Spinal cord (tissue), 10 donors: ENCODE data around the gene STIP1. TPM values are rescaled to one million over a fixed set of nuclear protein-coding genes. Genes with fewer than 3 reads are reported as not detected.
"Not testable (repeated sequence)": the region's sequence is repeated elsewhere in the genome, so short reads cannot be mapped to it uniquely, and the experiment has no call there.

ENCODE experiments used
- DNase-seq, 6 donors: peaks; one replicate each; pipeline versions ENCODE4 v3.0.0 to v3.0.0-alpha.2; 2013 to 2015; ENCODE audit warnings: low spot score in 6 of 6, low read depth in 4 of 6
- H3K27ac ChIP-seq: one replicate; pipeline ENCODE4 v1.5.1; 2013; ENCODE audit warnings: low read depth, low read length, control low read depth
- H3K27me3 ChIP-seq: one replicate; pipeline ENCODE4 v1.6.1; 2013; ENCODE audit warnings: low read length; ENCODE audit not compliant: control insufficient read depth, insufficient read depth
- H3K36me3 ChIP-seq: one replicate; pipeline ENCODE4 v1.6.1; 2013; ENCODE audit warnings: low read length; ENCODE audit not compliant: control insufficient read depth, insufficient read depth
- H3K4me1 ChIP-seq: one replicate; pipeline ENCODE4 v1.6.1; 2013; ENCODE audit warnings: low read length; ENCODE audit not compliant: control insufficient read depth, insufficient read depth
- H3K4me3 ChIP-seq: one replicate; pipeline ENCODE4 v1.5.1; 2013; ENCODE audit warnings: low read depth, low read length, control low read depth
- H3K9me3 ChIP-seq: one replicate; pipeline ENCODE4 v1.6.1; 2013; ENCODE audit warnings: low read length; ENCODE audit not compliant: control insufficient read depth, insufficient read depth
- WGBS: methylation state at CpG from one replicate; pipeline ENCODE4 v1.1.5; 2013; ENCODE audit warnings: missing lambda C conversion rate; ENCODE audit not compliant: insufficient coverage; 5-methylcytosine and 5-hydroxymethylcytosine counted together
- polyA plus RNA-seq, 2 donors: library from polyadenylated mRNA; unstranded; fragments of 120-200 nt; gene quantifications; one replicate each; pipeline ENCODE4 v1.2.1, GENCODE V29; 2013; ENCODE audit not compliant: insufficient read length in 2 of 2
- total RNA-seq, 2 donors: library from RNA; depleted of rRNA in 1 of 2; stranded (reverse); fragments of 120-200 nt in 1 of 2; fragments of >200 nt in 1 of 2; gene quantifications; one replicate each; pipeline versions ENCODE4 v1.2.3 to v1.2.4, GENCODE V29; 2013 to 2014
- donor health status: healthy.

Gene STIP1
- total and polyA plus RNA-seq, 4 donors, result 99.0 to 184 (median 145) TPM

GRCh38 chr11:64156235-64157011, 29.5 kb upstream of the STIP1 start:
- H3K4me1 ChIP-seq, result peaks cover 32% of the 10 kb centered on the region
- no peak overlapping the region for H3K27ac ChIP-seq
- no peak overlapping the region for H3K4me3 ChIP-seq
- peak in 1 of 6 donors; percentile 58 for DNase-seq
- 81% methylated on average over 12 of the region's 14 CpGs for WGBS
- H3K9me3 ChIP-seq, result no peaks in the 10 kb centered on the region
- H3K27me3 ChIP-seq, result no peaks in the 10 kb centered on the region
- no peaks in the 10 kb centered on the region for H3K36me3 ChIP-seq

DNA sequence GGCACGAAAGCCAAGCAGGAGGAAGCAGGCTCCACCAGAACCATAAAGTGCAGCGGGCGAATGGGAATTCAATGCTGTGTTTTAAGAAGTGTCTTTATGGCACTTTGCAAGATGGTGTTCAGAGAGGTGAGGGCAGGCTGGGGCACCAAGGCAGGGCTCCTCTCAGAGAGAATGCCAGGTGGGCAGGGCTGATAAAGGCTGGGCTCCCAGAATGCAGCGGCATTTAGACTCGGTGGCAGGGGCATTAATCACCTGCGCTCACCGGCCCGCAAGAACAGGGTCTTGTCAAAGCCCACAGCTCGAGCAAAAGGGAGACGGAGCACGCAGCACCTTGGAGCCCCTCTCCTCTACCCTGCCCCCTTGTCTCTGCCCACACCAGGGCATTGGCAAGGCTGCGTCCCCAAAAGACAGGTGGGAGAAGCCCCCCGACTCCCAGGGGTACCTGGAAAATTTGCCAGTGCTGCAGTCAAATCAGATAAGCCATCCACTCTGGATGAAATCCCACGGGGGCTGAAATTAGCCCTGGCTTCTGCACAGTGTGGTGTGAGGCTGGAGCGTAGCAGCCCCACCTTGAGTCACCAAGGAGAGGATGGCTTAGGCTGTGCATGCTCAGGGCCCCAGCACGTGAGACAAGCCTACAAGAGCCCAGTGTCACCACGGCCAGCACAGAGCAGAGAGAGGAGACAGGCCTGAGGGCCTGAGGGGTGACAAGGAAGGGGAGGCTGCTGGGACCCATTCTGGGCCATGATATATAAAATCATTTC, 28.2 kb upstream of the STIP1 start:
- H3K4me1 ChIP-seq, result peaks cover 26% of the 10 kb centered on the region
- no peak overlapping the region for H3K4me3 ChIP-seq
- H3K36me3 ChIP-seq, result no peaks in the 10 kb centered on the region
- 66% methylated on average over 16 of the region's 17 CpGs for WGBS
- no peaks in the 10 kb centered on the region for H3K9me3 ChIP-seq
- no peaks in the 10 kb centered on the region for H3K27me3 ChIP-seq
- no peak overlapping the region for H3K27ac ChIP-seq
- no peak for DNase-seq

- Histone ChIP-seq H3K4me3 (no peak overlapping the region), H3K9me3 (no peaks in the 10 kb centered on the region), H3K27ac (no peak overlapping the region), H3K27me3 (no peaks in the 10 kb centered on the region), H3K36me3 (no peaks in the 10 kb centered on the region), H3K4me1 (peaks cover 33% of the 10 kb centered on the region)
- 95% methylated on average over 7 of the region's 10 CpGs for WGBS
- DNase-seq, result no peak
Observed at GRCh38 chr11:64161037-64161436, 24.9 kb upstream of the STIP1 start.

DNA sequence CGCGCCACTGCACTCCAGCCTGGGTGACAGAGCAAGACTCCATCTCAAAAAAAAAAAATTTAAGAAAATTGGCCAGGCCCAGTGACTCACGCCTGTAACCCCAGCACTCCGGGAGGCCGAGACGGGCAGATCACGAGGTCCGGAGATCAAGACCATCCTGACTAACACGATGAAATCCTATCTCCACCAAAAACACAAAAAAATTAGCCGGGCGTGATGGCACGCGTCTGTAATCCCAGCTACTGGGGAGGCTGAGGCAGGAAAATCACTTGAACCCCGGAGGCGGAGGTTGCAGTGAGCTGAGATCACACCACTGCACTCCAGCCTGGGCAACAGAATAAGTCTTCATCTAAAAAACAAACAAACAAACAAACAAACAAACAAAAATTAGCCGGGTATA, 23.2 kb upstream of the STIP1 start:
- not testable (repeated sequence) for H3K27me3 ChIP-seq, H3K4me3 ChIP-seq, H3K9me3 ChIP-seq, H3K36me3 ChIP-seq, DNase-seq, H3K27ac ChIP-seq
- peaks cover 25% of the 10 kb centered on the region for H3K4me1 ChIP-seq
- WGBS, result 94% methylated on average over 13 of the region's 16 CpGs

DNA sequence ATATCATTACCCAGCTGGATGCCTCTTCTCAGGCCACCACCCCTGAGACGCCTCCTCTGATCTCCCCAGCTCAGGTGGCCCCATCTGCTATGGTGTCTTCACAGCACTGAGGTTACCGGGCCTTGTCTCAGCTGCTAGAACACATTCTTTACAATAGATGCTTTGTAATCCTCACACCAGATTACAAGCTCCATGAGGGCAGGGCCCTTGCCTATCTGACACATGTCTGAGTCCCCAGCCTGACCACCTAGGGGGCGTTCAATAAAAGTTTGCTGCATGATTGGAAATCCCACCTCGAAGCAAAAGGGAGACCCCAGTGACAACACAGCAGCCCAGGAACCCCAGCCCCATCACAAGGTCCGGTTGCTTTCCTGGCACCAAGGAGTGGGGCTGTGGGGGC, 22.0 kb upstream of the STIP1 start:
- DNase-seq, result no peak
- Histone ChIP-seq H3K4me3 (no peak overlapping the region), H3K36me3 (no peaks in the 10 kb centered on the region), H3K27me3 (no peaks in the 10 kb centered on the region), H3K27ac (no peak overlapping the region), H3K4me1 (peaks cover 23% of the 10 kb centered on the region), H3K9me3 (no peaks in the 10 kb centered on the region)
- 93% methylated on average over 3 of the region's 5 CpGs for WGBS

DNA sequence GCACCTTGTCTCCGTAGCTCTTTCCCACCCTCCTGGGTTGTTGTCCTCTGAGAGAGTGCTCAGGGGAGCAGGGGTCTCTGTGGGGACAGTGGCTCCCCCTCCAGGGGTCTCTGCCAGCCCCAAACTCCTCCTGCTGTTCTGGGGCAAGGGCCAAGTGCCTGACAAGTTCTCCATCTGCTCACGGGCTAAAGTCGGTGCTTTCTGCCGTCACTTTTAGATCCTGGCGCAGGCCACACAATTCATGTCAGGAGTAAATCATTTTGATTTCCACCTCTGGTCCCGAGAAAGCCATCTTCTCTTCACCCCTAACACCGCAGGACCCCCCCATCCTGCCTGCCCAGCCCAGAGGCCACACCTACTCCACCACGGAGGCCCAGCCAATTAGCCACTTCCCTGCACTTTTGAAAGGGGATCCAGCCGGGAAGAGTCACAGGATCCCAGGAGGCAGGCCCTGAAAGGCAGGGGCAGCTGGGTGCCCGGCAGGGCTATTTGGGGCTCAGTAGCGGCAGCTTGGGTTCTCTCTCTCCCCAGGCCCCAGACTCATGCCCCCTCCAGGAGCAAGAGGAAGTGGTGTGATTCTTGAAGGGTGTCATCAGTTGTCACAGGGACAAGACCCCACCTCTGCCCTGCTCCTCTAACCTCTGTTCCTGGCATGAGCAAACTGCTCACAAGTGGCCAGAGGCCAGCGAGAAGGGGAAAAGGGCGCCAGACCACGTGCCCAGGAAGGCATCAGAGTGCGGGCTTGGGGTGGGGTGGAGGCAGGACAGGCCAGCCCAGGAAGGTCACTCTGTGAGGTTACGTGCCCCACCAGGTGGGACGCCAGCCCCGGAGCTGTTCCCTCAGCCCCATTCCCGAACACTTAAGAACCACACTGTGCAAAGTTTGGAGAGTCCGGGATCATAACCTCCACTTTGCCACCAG, 21.3 kb upstream of the STIP1 start:
- Histone ChIP-seq H3K27me3 (no peaks in the 10 kb centered on the region), H3K9me3 (no peaks in the 10 kb centered on the region), H3K27ac (no peak overlapping the region), H3K4me3 (peak overlapping the region; percentile 54), H3K4me1 (peaks cover 23% of the 10 kb centered on the region), H3K36me3 (no peaks in the 10 kb centered on the region)
- 40% methylated on average over 16 of the region's 20 CpGs for WGBS
- no peak for DNase-seq

- Histone ChIP-seq H3K4me3 (peak overlapping the region; percentile 54), H3K4me1 (peaks cover 23% of the 10 kb centered on the region), H3K9me3 (no peaks in the 10 kb centered on the region), H3K27ac (no peak overlapping the region), H3K36me3 (no peaks in the 10 kb centered on the region), H3K27me3 (no peaks in the 10 kb centered on the region)
- DNase-seq, result peak in 1 of 6 donors; percentile 60
- WGBS, result under 1% methylated on average over 28 of the region's 32 CpGs
Observed at GRCh38 chr11:64165481-64165841, 20.5 kb upstream of the STIP1 start.

- H3K9me3 ChIP-seq, result no peaks in the 10 kb centered on the region
- H3K27me3 ChIP-seq, result no peaks in the 10 kb centered on the region
- H3K27ac ChIP-seq, result no peak within 1 kb of the TSS
- peak in 2 of 6 donors; percentile 84 to 86 for DNase-seq
- WGBS, result under 1% methylated on average over 89 of the region's 92 CpGs
- H3K4me1 ChIP-seq, result peaks cover 23% of the 10 kb centered on the region
- no peaks in the 10 kb centered on the region for H3K36me3 ChIP-seq
- peak within 1 kb of the TSS; percentile 54 for H3K4me3 ChIP-seq
Observed at GRCh38 chr11:64165842-64166635, 19.9 kb upstream of the STIP1 start, which contains the start of gene MACROD1. Gene MACROD1 (minus strand): TSS chr11:64166113. CDS start chr11:64165994, 119 bp downstream.

GRCh38 chr11:64170419-64170818, 15.6 kb upstream of the STIP1 start:
- Histone ChIP-seq H3K9me3 (no peaks in the 10 kb centered on the region), H3K27ac (no peak overlapping the region), H3K4me3 (no peak overlapping the region), H3K36me3 (no peaks in the 10 kb centered on the region), H3K4me1 (peaks cover 10% of the 10 kb centered on the region), H3K27me3 (no peaks in the 10 kb centered on the region)
- 89% methylated on average over 1 of the region's 4 CpGs for WGBS
- no peak for DNase-seq
